Ovary (tissue), 9 donors: Measurements from ENCODE around the gene DNAJA3. TPM values are rescaled to one million over a fixed set of nuclear protein-coding genes. Genes with fewer than 3 reads are reported as not detected.

Experiments
- DNase-seq, 5 donors: peaks; one replicate each; pipeline ENCODE4 v3.0.0-alpha.2; 2019 to 2020
- H3K27ac ChIP-seq, 2 donors: fragments of 200-600 bp; one replicate each; pipeline versions ENCODE4 v1.5.1 to v1.8.0; 2019 to 2022
- H3K27me3 ChIP-seq: fragments of 200-600 bp; one replicate; pipeline ENCODE4 v1.8.0; 2022
- H3K36me3 ChIP-seq: fragments of 200-600 bp; sonication (generic); one replicate; pipeline ENCODE4 v1.5.1; 2019
- H3K4me1 ChIP-seq: one replicate; pipeline ENCODE4 v1.8.1; 2013; ENCODE audit warnings: mild to moderate bottlenecking, moderate library complexity; ENCODE audit not compliant: insufficient read depth
- H3K4me3 ChIP-seq: fragments of 200-600 bp; sonication (generic); one replicate; pipeline ENCODE4 v1.5.1; 2017
- H3K9me3 ChIP-seq, 2 donors: fragments of 200-600 bp in 1 of 2; sonication (generic) in 1 of 2; one replicate each; pipeline versions ENCODE4 v1.5.1 to v1.8.1; 2013 to 2019; ENCODE audit warnings: mild to moderate bottlenecking in 1 of 2, moderate library complexity in 1 of 2
- CTCF ChIP-seq, 3 donors: fragments of 450-650 bp in 2 of 3; fragments of 200-600 bp in 1 of 3; IDR thresholded peaks; one replicate each; pipeline versions ENCODE4 v1.5.1 to v1.8.0; 2016 to 2022; ENCODE audit warnings: antibody characterized with exemption in 3 of 3, mild to moderate bottlenecking in 1 of 3
- EP300 ChIP-seq: sonication (generic); formaldehyde crosslinking; IDR thresholded peaks from one replicate; pipeline ENCODE4 v1.6.1; 2017; ENCODE audit warnings: antibody characterized with exemption
- POLR2A ChIP-seq: fragments of 450-650 bp; IDR thresholded peaks from one replicate; pipeline ENCODE4 v1.6.1; 2017; ENCODE audit warnings: antibody characterized with exemption, mild to moderate bottlenecking, moderate library complexity
- WGBS, 3 donors: extraction: QIAGEN DNeasy Blood & Tissue Kit in 1 of 3; methylation state at CpG; one replicate each; pipeline versions ENCODE4 v1.1.5 to v1.1.7; 2013 to 2017; 5-methylcytosine and 5-hydroxymethylcytosine counted together
- intact Hi-C, 4 donors: fragments of 100-400 bp; cut with DNase I; formaldehyde crosslinking; loops; one replicate each; pipeline versions ENCODE4 v1.11.0 to v1.15.1; 2022 to 2023
- polyA plus RNA-seq, 2 donors: library from polyadenylated mRNA; stranded (reverse); fragments of 200-250 nt in 1 of 2; fragments of 350-450 nt in 1 of 2; fragmentation: Illumina TruSeq in 1 of 2; extraction: RNeasy Lipid Tissue Mini Kit (QIAGEN cat#74804) in 1 of 2; gene quantifications; one replicate each; pipeline ENCODE4 v1.2.3, GENCODE V29; 2013 to 2014
- total RNA-seq, 7 donors: library from RNA; depleted of rRNA in 2 of 7; stranded (reverse); fragments of >200 nt in 2 of 7; fragmentation: NEBNext Ultra II Directional in 3 of 7; extraction: Animal tissue kit (Norgen Biotek cat#: 25700) in 3 of 7; gene quantifications; one replicate each; pipeline versions ENCODE4 v1.1.0 to v1.2.4, GENCODE V29; 2016 to 2023
- donor health status: DM: no; HTN: no; CAD: no; lungs with moderate emphysema.
- donor health status: DM: no; HTN: no; CAD: no.
- donor health status: Bipolar disorder and iron deficiency.
- donor health status: DM: yes; HTN: yes; CAD: no.
- donor health status: DM: no; HTN: no; CAD: no.
- donor health status: DM: yes; HTN: yes; CAD: no.

Gene DNAJA3
- total and polyA plus RNA-seq, 9 donors: 26.4 to 47.0 (median 35.2) TPM

GRCh38 chr16:4389051-4389955, 36.4 kb upstream of the DNAJA3 start:
- Histone ChIP-seq H3K4me3 (no peak overlapping the region), H3K36me3 (no peaks in the 10 kb centered on the region), H3K9me3 (no peaks in the 10 kb centered on the region), H3K27me3 (no peaks in the 10 kb centered on the region), H3K4me1 (peaks cover 20% of the 10 kb centered on the region), H3K27ac (no peak overlapping the region)
- DNase-seq: no peak
- intact Hi-C loops: no loop called here
- WGBS, 3 donors: 39 to 55% (median 53%) methylated on average over 24 to 27 of the region's 27 CpGs
- TF ChIP-seq POLR2A (no peak), CTCF (IDR thresholded peaks at IDR 0.05) (no peak), EP300 (no peak)

GRCh38 chr16:4390266-4391260, 35.1 kb upstream of the DNAJA3 start:
- no peaks in the 10 kb centered on the region for H3K27me3 ChIP-seq
- no peak overlapping the region for H3K27ac ChIP-seq
- no peak for DNase-seq
- no peak overlapping the region for H3K4me3 ChIP-seq
- intact Hi-C loops: loop anchor here in 1 of 4 donors (5.0 kb wide), 1 partner anchor 178 kb away; no protein-coding TSS in a partner anchor
- WGBS, 3 donors: 87 to 89% (median 88%) methylated on average over 17 to 18 of the region's 18 CpGs
- TF ChIP-seq EP300 (no peak), POLR2A (no peak), CTCF (IDR thresholded peaks at IDR 0.05) (no peak)
- H3K36me3 ChIP-seq: no peaks in the 10 kb centered on the region
- H3K4me1 ChIP-seq: peaks cover 20% of the 10 kb centered on the region
- H3K9me3 ChIP-seq: no peaks in the 10 kb centered on the region

- H3K36me3 ChIP-seq: no peaks in the 10 kb centered on the region
- no peak overlapping the region for H3K4me3 ChIP-seq
- intact Hi-C loops: loop anchor here in 1 of 4 donors (5.0 kb wide), 1 partner anchor 180 kb away; no protein-coding TSS in a partner anchor
- no peaks in the 10 kb centered on the region for H3K27me3 ChIP-seq
- H3K27ac ChIP-seq: peak overlapping the region in 1 of 2 donors; percentile 62
- H3K4me1 ChIP-seq: peaks cover 17% of the 10 kb centered on the region
- no peak for TF ChIP-seq POLR2A
- TF ChIP-seq EP300: no peak
- no peak for TF ChIP-seq CTCF (IDR thresholded peaks at IDR 0.05)
- DNase-seq: no peak
- H3K9me3 ChIP-seq: no peaks in the 10 kb centered on the region
- 73 to 83% (median 77%) methylated on average over 21 to 22 of the region's 22 CpGs for WGBS, 3 donors
Measured at GRCh38 chr16:4391631-4392381, 33.9 kb upstream of the DNAJA3 start.
